ENCODE results near the gene PYGO1. TPM values are rescaled to one million over a fixed set of nuclear protein-coding genes. Genes with fewer than 3 reads are reported as not detected.

The PYGO1 gene
- total RNA-seq, 1 donor from 2014 or later, result 5.5 TPM

DNA sequence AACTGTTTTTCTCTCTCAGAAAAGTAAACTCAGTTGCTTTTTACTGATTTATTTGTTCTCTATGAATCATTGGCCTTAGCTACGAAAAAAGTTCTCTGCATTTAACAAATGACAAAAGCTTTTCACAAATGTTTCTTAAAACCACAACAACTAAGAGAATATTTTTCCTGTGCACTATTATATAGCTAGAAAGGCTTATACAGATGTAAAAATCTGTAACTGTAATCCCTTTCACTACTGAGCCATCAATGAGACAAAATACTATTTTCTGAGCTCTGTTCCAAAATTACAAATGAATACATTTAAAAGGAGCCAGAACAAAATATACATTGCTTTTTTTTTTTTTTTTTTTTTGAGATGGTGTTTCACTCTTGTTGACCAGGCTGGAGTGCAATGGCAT, 45.6 kb upstream of the PYGO1 start:
- H3K4me3 Mint-ChIP-seq (ENCODE audit: unreplicated experiment), result no peak overlapping the region
- Histone ChIP-seq H2AFZ (ENCODE audit: low read depth, low read length) (no peak overlapping the region), H3K4me3 (ENCODE audit: insufficient read depth, low read depth, low read length) (no peak overlapping the region), H4K20me1 (ENCODE audit: insufficient read depth, low read length) (no peaks in the 10 kb centered on the region), H3K9ac (ENCODE audit: low read length) (no peak overlapping the region), H3K36me3 (ENCODE audit: insufficient read depth, low read length) (no peaks in the 10 kb centered on the region), H3K27ac (ENCODE audit: low read depth, low read length) (no peak overlapping the region), H3K27me3 (ENCODE audit: insufficient read depth, low read length) (no peaks in the 10 kb centered on the region), H3K4me2 (ENCODE audit: low read length) (no peak overlapping the region), H3K4me1 (ENCODE audit: insufficient read depth, low read length) (no peaks in the 10 kb centered on the region), H3K79me2 (ENCODE audit: insufficient read depth, low read length) (no peaks in the 10 kb centered on the region), H3K9me3 (ENCODE audit: insufficient read depth, low read depth, low read length) (no peaks in the 10 kb centered on the region)
- no peaks in the 10 kb centered on the region for H3K27me3 Mint-ChIP-seq (ENCODE audit: low read depth, unreplicated experiment)
- H3K27ac Mint-ChIP-seq (ENCODE audit: unreplicated experiment), result no peak overlapping the region
- H3K9me3 Mint-ChIP-seq (ENCODE audit: unreplicated experiment), result no peaks in the 10 kb centered on the region
- no peak for FAIRE-seq
- H3K36me3 Mint-ChIP-seq (ENCODE audit: low read depth, unreplicated experiment), result no peaks in the 10 kb centered on the region
- H3K4me1 Mint-ChIP-seq (ENCODE audit: low read depth, unreplicated experiment), result no peaks in the 10 kb centered on the region
- DNase-seq (ENCODE audit: low read depth), result no peak
- TF ChIP-seq EZH2 (IDR thresholded peaks at IDR 0.05; ENCODE audit: insufficient read depth, low read length), result no peak
- TF ChIP-seq, protein P1, sequence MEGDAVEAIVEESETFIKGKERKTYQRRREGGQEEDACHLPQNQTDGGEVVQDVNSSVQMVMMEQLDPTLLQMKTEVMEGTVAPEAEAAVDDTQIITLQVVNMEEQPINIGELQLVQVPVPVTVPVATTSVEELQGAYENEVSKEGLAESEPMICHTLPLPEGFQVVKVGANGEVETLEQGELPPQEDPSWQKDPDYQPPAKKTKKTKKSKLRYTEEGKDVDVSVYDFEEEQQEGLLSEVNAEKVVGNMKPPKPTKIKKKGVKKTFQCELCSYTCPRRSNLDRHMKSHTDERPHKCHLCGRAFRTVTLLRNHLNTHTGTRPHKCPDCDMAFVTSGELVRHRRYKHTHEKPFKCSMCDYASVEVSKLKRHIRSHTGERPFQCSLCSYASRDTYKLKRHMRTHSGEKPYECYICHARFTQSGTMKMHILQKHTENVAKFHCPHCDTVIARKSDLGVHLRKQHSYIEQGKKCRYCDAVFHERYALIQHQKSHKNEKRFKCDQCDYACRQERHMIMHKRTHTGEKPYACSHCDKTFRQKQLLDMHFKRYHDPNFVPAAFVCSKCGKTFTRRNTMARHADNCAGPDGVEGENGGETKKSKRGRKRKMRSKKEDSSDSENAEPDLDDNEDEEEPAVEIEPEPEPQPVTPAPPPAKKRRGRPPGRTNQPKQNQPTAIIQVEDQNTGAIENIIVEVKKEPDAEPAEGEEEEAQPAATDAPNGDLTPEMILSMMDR (IDR thresholded peaks at IDR 0.05; ENCODE audit: insufficient read depth, low read depth, low read length), result no peak

DNA sequence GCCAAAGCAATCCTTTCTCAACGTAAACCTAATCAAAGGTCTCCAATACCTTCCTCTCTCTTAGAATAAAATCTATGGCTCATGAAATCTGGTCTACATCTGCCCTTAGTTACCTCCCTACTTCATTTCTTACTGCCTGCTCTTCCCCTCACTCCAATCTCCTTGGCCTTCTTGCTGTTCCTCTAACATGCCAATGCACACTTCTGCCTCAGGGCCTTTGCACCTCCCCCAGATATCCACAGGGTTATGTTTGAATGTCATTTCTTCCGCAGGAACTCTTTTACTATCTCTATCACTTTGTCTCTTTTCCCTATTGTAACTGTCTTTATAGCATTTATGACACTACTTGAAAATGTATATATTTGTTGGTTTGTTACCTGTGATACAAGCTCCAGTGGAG, 44.3 kb upstream of the PYGO1 start:
- Histone ChIP-seq H2AFZ (ENCODE audit: low read depth, low read length) (no peak overlapping the region), H4K20me1 (ENCODE audit: insufficient read depth, low read length) (no peaks in the 10 kb centered on the region), H3K4me2 (ENCODE audit: low read length) (no peak overlapping the region), H3K4me3 (ENCODE audit: insufficient read depth, low read depth, low read length) (no peak overlapping the region), H3K36me3 (ENCODE audit: insufficient read depth, low read length) (no peaks in the 10 kb centered on the region), H3K9me3 (ENCODE audit: insufficient read depth, low read depth, low read length) (no peaks in the 10 kb centered on the region), H3K27ac (ENCODE audit: low read depth, low read length) (no peak overlapping the region), H3K27me3 (ENCODE audit: insufficient read depth, low read length) (no peaks in the 10 kb centered on the region), H3K79me2 (ENCODE audit: insufficient read depth, low read length) (no peaks in the 10 kb centered on the region), H3K4me1 (ENCODE audit: insufficient read depth, low read length) (peaks cover 4% of the 10 kb centered on the region), H3K9ac (ENCODE audit: low read length) (no peak overlapping the region)
- no peaks in the 10 kb centered on the region for H3K36me3 Mint-ChIP-seq (ENCODE audit: low read depth, unreplicated experiment)
- no peak overlapping the region for H3K4me3 Mint-ChIP-seq (ENCODE audit: unreplicated experiment)
- H3K27ac Mint-ChIP-seq (ENCODE audit: unreplicated experiment), result no peak overlapping the region
- H3K27me3 Mint-ChIP-seq (ENCODE audit: low read depth, unreplicated experiment), result no peaks in the 10 kb centered on the region
- TF ChIP-seq, protein P1 (IDR thresholded peaks at IDR 0.05; ENCODE audit: insufficient read depth, low read depth, low read length), result no peak
- TF ChIP-seq EZH2 (IDR thresholded peaks at IDR 0.05; ENCODE audit: insufficient read depth, low read length), result no peak
- H3K9me3 Mint-ChIP-seq (ENCODE audit: unreplicated experiment), result no peaks in the 10 kb centered on the region
- H3K4me1 Mint-ChIP-seq (ENCODE audit: low read depth, unreplicated experiment), result peaks cover 5% of the 10 kb centered on the region
- DNase-seq (ENCODE audit: low read depth), result no peak
- no peak for FAIRE-seq

DNA sequence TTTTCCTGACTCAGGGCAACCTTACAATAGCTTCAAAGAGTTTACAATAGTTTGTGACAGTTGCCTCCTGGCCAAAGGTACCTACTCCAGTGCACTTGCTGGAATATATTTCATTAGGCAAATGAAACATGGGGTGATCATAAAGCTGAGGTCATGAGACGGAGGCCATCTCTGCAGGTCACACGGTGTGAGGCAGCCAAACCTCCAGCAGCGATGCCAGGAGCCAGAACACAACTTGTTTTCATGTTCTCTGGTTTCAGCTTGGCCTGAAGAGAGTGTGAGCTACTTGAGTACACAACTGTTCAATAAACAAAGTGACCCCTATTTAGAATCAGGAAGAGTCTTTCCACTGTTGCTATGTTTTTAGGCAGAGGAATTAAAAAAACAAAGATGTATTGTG, 42.7 kb upstream of the PYGO1 start:
- Mint-ChIP-seq H3K9me3 (ENCODE audit: unreplicated experiment) (no peaks in the 10 kb centered on the region), H3K36me3 (ENCODE audit: low read depth, unreplicated experiment) (no peaks in the 10 kb centered on the region), H3K4me3 (ENCODE audit: unreplicated experiment) (no peak overlapping the region), H3K27ac (ENCODE audit: unreplicated experiment) (no peak overlapping the region), H3K27me3 (ENCODE audit: low read depth, unreplicated experiment) (no peaks in the 10 kb centered on the region), H3K4me1 (ENCODE audit: low read depth, unreplicated experiment) (peaks cover 5% of the 10 kb centered on the region)
- Histone ChIP-seq H3K4me3 (ENCODE audit: insufficient read depth, low read depth, low read length) (no peak overlapping the region), H3K36me3 (ENCODE audit: insufficient read depth, low read length) (no peaks in the 10 kb centered on the region), H3K4me1 (ENCODE audit: insufficient read depth, low read length) (peaks cover 4% of the 10 kb centered on the region), H4K20me1 (ENCODE audit: insufficient read depth, low read length) (no peaks in the 10 kb centered on the region), H3K4me2 (ENCODE audit: low read length) (no peak overlapping the region), H2AFZ (ENCODE audit: low read depth, low read length) (no peak overlapping the region), H3K27me3 (ENCODE audit: insufficient read depth, low read length) (no peaks in the 10 kb centered on the region), H3K79me2 (ENCODE audit: insufficient read depth, low read length) (no peaks in the 10 kb centered on the region), H3K27ac (ENCODE audit: low read depth, low read length) (no peak overlapping the region), H3K9ac (ENCODE audit: low read length) (no peak overlapping the region), H3K9me3 (ENCODE audit: insufficient read depth, low read depth, low read length) (no peaks in the 10 kb centered on the region)
- FAIRE-seq (no peak), DNase-seq (ENCODE audit: low read depth) (no peak)
- TF ChIP-seq, protein P1 (IDR thresholded peaks at IDR 0.05; ENCODE audit: insufficient read depth, low read depth, low read length), result no peak
- TF ChIP-seq EZH2 (IDR thresholded peaks at IDR 0.05; ENCODE audit: insufficient read depth, low read length), result no peak
